Thyroid gland (tissue), 4 donors: ENCODE measurements around the gene NPTN.

Experiments
- CTCF ChIP-seq, 6 experiments: fragments of 200-600 bp in 3 of 6; fragments of 450-650 bp in 3 of 6; sonication (generic) in 3 of 6; IDR thresholded peaks; one replicate each; pipeline ENCODE4 v1.5.1; 2016 to 2019; ENCODE audit warnings: antibody characterized with exemption in 6 of 6, mild to moderate bottlenecking in 2 of 6, inconsistent platforms in 1 of 6, moderate library complexity in 1 of 6
- POLR2A ChIP-seq, 2 donors: fragments of 450-650 bp; IDR thresholded peaks; one replicate each; pipeline ENCODE4 v1.6.1; 2017; ENCODE audit warnings: antibody characterized with exemption in 2 of 2, mild to moderate bottlenecking in 2 of 2, moderate library complexity in 1 of 2

GRCh38 chr15:73583544-73583943 is 49.6 kb downstream of the NPTN start:
- TF ChIP-seq CTCF (IDR thresholded peaks at IDR 0.05) (no peak), POLR2A (IDR thresholded peaks at IDR 0.05) (no peak)
